GM19328 (cell line): ENCODE measurements around the gene CPT1A.

Source experiments
- ATAC-seq: cut with Tn5 transposase; IDR thresholded peaks from one replicate; pipeline ENCODE4 v1.9.1; 2021; ENCODE audit warnings: mild to moderate bottlenecking, moderate library complexity; ENCODE audit not compliant: unreplicated experiment

Gene CPT1A

DNA sequence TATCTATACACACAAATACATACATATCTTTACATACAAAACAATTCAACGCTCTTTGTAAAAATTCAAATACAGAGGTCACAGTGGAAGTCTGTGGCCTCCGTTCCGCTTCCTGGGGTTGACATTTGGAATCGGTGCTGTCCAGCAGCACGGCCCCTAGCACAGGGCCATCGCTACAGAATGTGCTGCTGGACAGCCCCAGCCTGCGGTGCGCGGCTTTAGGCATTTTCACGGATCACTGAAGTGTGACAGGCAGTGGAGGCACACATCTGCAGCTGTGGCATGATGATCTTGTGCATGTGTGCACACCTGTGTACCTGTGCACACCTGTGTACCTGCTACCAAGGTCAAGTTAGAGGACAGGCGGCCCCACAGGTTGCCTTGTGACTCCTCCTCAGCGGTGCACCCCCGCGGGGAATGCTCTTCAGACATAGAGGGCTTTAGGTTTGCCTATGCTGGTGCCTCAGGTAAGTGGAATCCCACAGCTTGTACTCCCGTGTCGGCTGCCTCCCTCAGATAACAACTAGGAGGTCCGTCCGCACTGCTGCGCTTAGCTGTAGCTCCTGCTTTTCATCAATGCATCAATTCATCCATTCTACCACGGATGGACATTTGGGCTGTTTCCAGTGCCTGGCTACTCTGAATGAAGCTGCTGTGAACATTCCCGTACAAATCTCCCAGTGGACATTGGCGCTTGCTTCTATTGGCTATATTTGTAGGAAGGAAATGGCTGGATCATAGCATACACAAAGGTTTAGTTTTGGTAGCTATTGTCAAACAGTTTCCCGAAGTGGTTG is 127.5 kb downstream of the CPT1A start:
- ATAC-seq, result no peak

DNA sequence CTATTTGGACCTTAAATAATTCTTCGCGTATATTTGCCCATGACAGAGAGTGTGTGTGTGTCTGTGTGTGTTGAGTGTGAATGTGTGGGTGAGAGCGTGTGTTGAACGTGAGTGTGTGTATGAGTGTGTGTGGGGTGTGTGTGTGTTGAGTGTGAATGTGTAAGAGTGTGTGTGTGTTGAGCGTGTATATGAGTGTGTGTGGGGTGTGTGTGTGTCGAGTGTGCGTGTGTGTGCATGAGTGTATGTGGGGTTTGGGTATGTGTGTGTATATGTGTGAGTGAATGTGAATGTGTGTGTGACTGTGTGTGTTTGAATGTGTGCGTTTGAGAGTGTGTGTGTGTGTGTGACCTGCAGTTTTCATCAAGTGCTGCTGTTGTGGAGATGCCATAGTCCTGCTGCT is 130.6 kb downstream of the CPT1A start:
- ATAC-seq, result no peak

DNA sequence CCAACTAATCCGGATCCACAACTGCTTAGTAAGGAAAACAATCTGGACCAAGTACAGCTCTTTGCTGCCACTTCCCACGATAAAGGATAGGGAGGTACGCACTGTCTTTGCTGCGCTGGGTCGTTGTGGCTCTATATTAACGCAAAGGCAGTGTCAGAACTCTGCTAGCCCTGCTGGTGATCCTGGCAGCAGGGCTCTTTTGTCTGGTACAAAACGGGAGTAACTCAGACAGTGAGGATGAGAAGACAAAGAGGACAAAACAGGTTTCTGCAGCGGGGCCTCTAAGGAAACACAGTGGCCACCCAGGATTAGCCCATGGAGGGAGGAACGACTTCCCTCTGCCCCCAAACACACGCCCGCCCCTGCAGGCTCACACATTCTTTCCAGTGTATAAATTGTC is 131.3 kb downstream of the CPT1A start:
- no peak for ATAC-seq

DNA sequence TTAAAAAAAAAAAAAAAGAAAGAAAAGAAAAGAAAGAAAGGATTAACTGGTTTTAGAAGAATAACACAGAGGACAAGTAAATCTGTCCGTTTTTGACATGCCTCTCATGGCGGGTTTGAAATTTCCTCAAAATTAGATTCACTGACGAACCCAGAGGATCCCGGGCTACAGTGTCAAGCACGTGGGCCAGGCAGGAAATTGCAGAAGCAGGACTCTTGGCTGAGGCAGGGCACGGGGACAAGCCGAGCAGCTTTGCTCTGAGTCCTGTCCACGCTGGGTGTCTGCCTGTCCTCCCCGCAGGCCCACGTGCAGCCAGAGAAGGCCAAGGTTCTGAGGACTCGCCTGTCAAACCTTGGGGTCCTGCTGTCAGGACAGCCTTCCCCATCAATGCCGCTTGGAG is 132.7 kb downstream of the CPT1A start:
- ATAC-seq, result no peak

DNA sequence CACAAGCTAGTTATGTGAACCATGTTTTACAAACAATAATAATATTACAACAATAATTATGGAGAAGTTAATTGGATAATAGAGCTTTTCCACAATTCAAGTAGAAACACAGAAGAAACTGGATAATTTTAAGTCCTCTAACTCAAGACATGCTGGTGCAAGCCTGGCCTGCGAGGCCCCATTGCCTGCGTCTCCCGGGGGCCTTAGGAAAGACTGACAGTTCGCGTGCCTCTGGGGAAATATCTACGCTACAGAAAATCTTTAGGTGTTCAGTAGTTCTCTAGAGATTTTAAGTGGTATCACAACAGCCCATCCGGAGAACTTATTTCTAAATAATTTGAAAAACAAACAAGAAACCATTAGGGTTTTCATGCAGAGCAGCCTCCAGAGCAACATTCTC is 134.2 kb downstream of the CPT1A start:
- no peak for ATAC-seq

DNA sequence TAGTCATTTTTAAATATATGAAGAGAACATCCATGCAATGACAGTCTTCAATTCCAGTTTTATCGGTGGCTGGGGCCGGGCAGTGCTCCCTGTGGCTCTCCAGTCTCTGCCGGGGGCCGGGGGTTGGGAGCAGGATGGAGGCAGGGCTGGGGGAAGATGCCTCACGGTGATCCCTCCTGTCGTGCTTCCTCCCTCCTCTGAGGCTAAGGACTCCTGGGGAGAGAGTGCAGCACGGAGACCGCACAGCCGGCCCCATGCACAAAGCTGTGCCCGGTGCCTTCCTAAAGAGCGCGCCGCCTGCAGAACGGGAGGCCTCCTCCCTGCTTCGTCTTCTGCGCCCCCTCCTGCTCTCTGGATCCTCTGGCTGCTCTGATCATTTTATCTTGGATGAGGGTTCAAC is 136.8 kb downstream of the CPT1A start:
- ATAC-seq, result no peak
